Measurements from ENCODE around the gene ZNF267.
A peak's percentile ranks its signal among the peaks of the same experiment; 100 is the strongest.

Gene ZNF267

GRCh38 chr16:31869511-31870201, 4.0 kb upstream of the ZNF267 start:
- peak; percentile 54 for DNase-seq (ENCODE audit: extremely low read depth, insufficient read length)
- Histone ChIP-seq H3K27me3 (replicated peaks; ENCODE audit: control insufficient read depth, insufficient read depth, low read length) (no peaks in the 10 kb centered on the region), H3K36me3 (ENCODE audit: control insufficient read depth, insufficient read depth, low read length) (no peaks in the 10 kb centered on the region), H3K4me3 (replicated peaks; ENCODE audit: low read depth, low read length) (no peak overlapping the region)
- TF ChIP-seq CTCF (IDR thresholded peaks at IDR 0.05; ENCODE audit: insufficient read depth, low read length, poor library complexity, severe bottlenecking) = no peak

- no peak for DNase-seq (ENCODE audit: extremely low read depth, insufficient read length)
- Histone ChIP-seq H3K4me3 (replicated peaks; ENCODE audit: low read depth, low read length) (no peak overlapping the region), H3K27me3 (replicated peaks; ENCODE audit: control insufficient read depth, insufficient read depth, low read length) (no peaks in the 10 kb centered on the region), H3K36me3 (ENCODE audit: control insufficient read depth, insufficient read depth, low read length) (no peaks in the 10 kb centered on the region)
- TF ChIP-seq CTCF (IDR thresholded peaks at IDR 0.05; ENCODE audit: insufficient read depth, low read length, poor library complexity, severe bottlenecking) = no peak
Observed at GRCh38 chr16:31870809-31871208, 2.8 kb upstream of the ZNF267 start.

- Histone ChIP-seq H3K27me3 (replicated peaks; ENCODE audit: control insufficient read depth, insufficient read depth, low read length) (no peaks in the 10 kb centered on the region), H3K36me3 (ENCODE audit: control insufficient read depth, insufficient read depth, low read length) (no peaks in the 10 kb centered on the region), H3K4me3 (replicated peaks; ENCODE audit: low read depth, low read length) (no peak overlapping the region)
- no peak for DNase-seq (ENCODE audit: extremely low read depth, insufficient read length)
- TF ChIP-seq CTCF (IDR thresholded peaks at IDR 0.05; ENCODE audit: insufficient read depth, low read length, poor library complexity, severe bottlenecking) = no peak
Observed at GRCh38 chr16:31871510-31871909, 2.1 kb upstream of the ZNF267 start.

- Histone ChIP-seq H3K4me3 (replicated peaks; ENCODE audit: low read depth, low read length) (no peak overlapping the region), H3K36me3 (ENCODE audit: control insufficient read depth, insufficient read depth, low read length) (no peaks in the 10 kb centered on the region; the same call in 1 of the 2 replicates), H3K27me3 (replicated peaks; ENCODE audit: control insufficient read depth, insufficient read depth, low read length) (no peaks in the 10 kb centered on the region)
- TF ChIP-seq CTCF (IDR thresholded peaks at IDR 0.05; ENCODE audit: insufficient read depth, low read length, poor library complexity, severe bottlenecking) = no peak
- DNase-seq (ENCODE audit: extremely low read depth, insufficient read length) = no peak
Observed at GRCh38 chr16:31872201-31872600, 1.4 kb upstream of the ZNF267 start.

GRCh38 chr16:31874366-31875111, 932 bp downstream of the ZNF267 start:
- no peaks in the 10 kb centered on the region for H3K27me3 ChIP-seq (replicated peaks; ENCODE audit: control insufficient read depth, insufficient read depth, low read length)
- TF ChIP-seq CTCF (IDR thresholded peaks at IDR 0.05; ENCODE audit: insufficient read depth, low read length, poor library complexity, severe bottlenecking) = no peak
- peak overlapping the region; percentile 96 for H3K4me3 ChIP-seq (replicated peaks; ENCODE audit: low read depth, low read length)
- peaks cover 8% of the 10 kb centered on the region for H3K36me3 ChIP-seq (ENCODE audit: control insufficient read depth, insufficient read depth, low read length)
- DNase-seq (ENCODE audit: extremely low read depth, insufficient read length) = peak; percentile 41
